HepG2 (cell line): ENCODE data around the gene VPS11. TPM values are rescaled to one million over a fixed set of nuclear protein-coding genes. Genes with fewer than 3 reads are reported as not detected.

ENCODE experiments used
- CERS6 ChIP-seq: sonication (generic); formaldehyde crosslinking; IDR thresholded peaks from 2 replicates; pipeline ENCODE4 v1.5.0; 2020; ENCODE audit warnings: missing genetic modification reagents
- EEA1 ChIP-seq: sonication (generic); formaldehyde crosslinking; IDR thresholded peaks from 2 replicates; pipeline ENCODE4 v1.5.1; 2020; ENCODE audit warnings: mild to moderate bottlenecking, missing genetic modification reagents, borderline replicate concordance
- FOXO4 ChIP-seq: sonication (generic); formaldehyde crosslinking; conservative IDR thresholded peaks from 2 replicates; pipeline ENCODE4 v1.8.1; 2023; ENCODE audit warnings: missing genetic modification reagents
- MXD1 ChIP-seq: sonication (generic); formaldehyde crosslinking; IDR thresholded peaks from 2 replicates; pipeline ENCODE4 v1.4.0; 2020; ENCODE audit warnings: mild to moderate bottlenecking, missing genetic modification reagents
- PPARG ChIP-seq: conservative IDR thresholded peaks from 2 replicates; pipeline ENCODE4 v1.6.1; 2016; ENCODE audit warnings: missing biosample characterization, missing genetic modification reagents
- SNAPC4 ChIP-seq: sonication (generic); formaldehyde crosslinking; IDR thresholded peaks from 2 replicates; pipeline ENCODE4 v1.4.0; 2020; ENCODE audit warnings: mild to moderate bottlenecking, missing genetic modification reagents
- SOX6 ChIP-seq, 2 experiments: fragments of 450-650 bp in 1 of 2; sonication (generic) in 1 of 2; formaldehyde crosslinking in 1 of 2; IDR thresholded peaks; 2 replicates each; pipeline versions ENCODE4 v1.4.0 to v1.6.1; 2017 to 2020; ENCODE audit warnings: antibody characterized with exemption in 1 of 2, mild to moderate bottlenecking in 1 of 2, missing genetic modification reagents in 1 of 2
- ZFP91 ChIP-seq: sonication (generic); formaldehyde crosslinking; IDR thresholded peaks from 2 replicates; pipeline ENCODE4 v1.9.0; 2022; ENCODE audit warnings: missing genetic modification reagents, mild to moderate bottlenecking, borderline replicate concordance
- ZNF333 ChIP-seq: sonication (generic); formaldehyde crosslinking; IDR thresholded peaks from 2 replicates; pipeline ENCODE4 v1.4.0; 2020; ENCODE audit warnings: mild to moderate bottlenecking, missing genetic modification reagents, borderline replicate concordance
- ZNF546 ChIP-seq: sonication (generic); formaldehyde crosslinking; conservative IDR thresholded peaks from 2 replicates; pipeline ENCODE4 v1.8.1; 2023; ENCODE audit warnings: mild to moderate bottlenecking, missing genetic modification reagents
- ZNF550 ChIP-seq: sonication (generic); formaldehyde crosslinking; IDR thresholded peaks from 2 replicates; pipeline ENCODE4 v1.4.0; 2020; ENCODE audit warnings: mild to moderate bottlenecking, missing genetic modification reagents, borderline replicate concordance
- ZNF737 ChIP-seq: sonication (generic); formaldehyde crosslinking; IDR thresholded peaks from 2 replicates; pipeline ENCODE4 v1.5.0; 2020; ENCODE audit warnings: missing genetic modification reagents, mild to moderate bottlenecking, borderline replicate concordance
- polyA plus RNA-seq, 8 experiments: library from polyadenylated mRNA; depleted of rRNA in 3 of 8; stranded (reverse) in 7 of 8; unstranded in 1 of 8; fragments of >200 nt; fragmentation: Illumina TruSeq in 4 of 8; extraction: Trizol in 4 of 8; gene quantifications; 2 replicates each; pipeline versions ENCODE4 v1.2.1 to v1.2.3, GENCODE V29; 2011 to 2016; ENCODE audit warnings: low read depth in 4 of 8, missing spikeins in 1 of 8, mixed read lengths in 1 of 8; ENCODE audit not compliant: insufficient read depth in 1 of 8
- total RNA-seq, 5 experiments: library from RNA; depleted of rRNA; stranded (reverse); fragments of >200 nt; fragmentation: Illumina TruSeq; extraction: Trizol; gene quantifications; 2 replicates each; pipeline ENCODE4 v1.2.3, GENCODE V29; 2016; ENCODE audit warnings: low read depth in 1 of 5

VPS11 gene
- total and polyA plus RNA-seq, 2 of the 13 experiments (the other 11 are each of a cell fraction or from before 2014, with no cell fraction given) = 13.7 to 21.6 TPM

GRCh38 chr11:119121811-119122124, 54.1 kb downstream of the VPS11 start (continued):
- TF ChIP-seq ZFP91 (CRISPR knock-in tag) (peak; percentile 66; the same call in 1 of the 2 replicates), ZNF550 (CRISPR knock-in tag) (no peak), SNAPC4 (CRISPR knock-in tag) (peak; percentile 50; the same call in 1 of the 2 replicates), CERS6 (CRISPR knock-in tag) (no peak), ZNF546 (CRISPR knock-in tag) (no peak), FOXO4 (CRISPR knock-in tag) (no peak), PPARG (CRISPR knock-in tag) (0 out of 2 replicates have a peak, but pooled peaks have one; percentile 7), EEA1 (CRISPR knock-in tag) (no peak), ZNF737 (CRISPR knock-in tag) (0 out of 2 replicates have a peak, but pooled peaks have one; percentile 32), MXD1 (CRISPR knock-in tag) (0 out of 2 replicates have a peak, but pooled peaks have one; percentile 16), ZNF333 (CRISPR knock-in tag) (0 out of 2 replicates have a peak, but pooled peaks have one; percentile 66), SOX6 (IDR thresholded peaks at IDR 0.05) (no peak), SOX6 (CRISPR knock-in tag; IDR thresholded peaks at IDR 0.05) (peak; percentile 31; the same call in 1 of the 2 replicates)
